HG03025 (cell line): Measurements from ENCODE around the gene ZNF142.

Experiments
- ATAC-seq: cut with Tn5 transposase; IDR thresholded peaks from one replicate; pipeline ENCODE4 v1.9.1; 2021; ENCODE audit warnings: mild to moderate bottlenecking, moderate library complexity; ENCODE audit not compliant: unreplicated experiment, low FRiP score

Gene ZNF142

GRCh38 chr2:218648088-218648786 is 11.2 kb downstream of the ZNF142 start:
- ATAC-seq = no peak

GRCh38 chr2:218645126-218645525 is 14.3 kb downstream of the ZNF142 start:
- no peak for ATAC-seq

GRCh38 chr2:218644721-218645120 is 14.7 kb downstream of the ZNF142 start:
- ATAC-seq = no peak

- no peak for ATAC-seq
These were observed 15.6 kb downstream of the ZNF142 start for GRCh38 chr2:218643751-218644310.

GRCh38 chr2:218642786-218643185 is 16.6 kb downstream of the ZNF142 start:
- ATAC-seq = no peak

- ATAC-seq = no peak
These were observed 17.2 kb downstream of the ZNF142 start for GRCh38 chr2:218642121-218642656.

DNA sequence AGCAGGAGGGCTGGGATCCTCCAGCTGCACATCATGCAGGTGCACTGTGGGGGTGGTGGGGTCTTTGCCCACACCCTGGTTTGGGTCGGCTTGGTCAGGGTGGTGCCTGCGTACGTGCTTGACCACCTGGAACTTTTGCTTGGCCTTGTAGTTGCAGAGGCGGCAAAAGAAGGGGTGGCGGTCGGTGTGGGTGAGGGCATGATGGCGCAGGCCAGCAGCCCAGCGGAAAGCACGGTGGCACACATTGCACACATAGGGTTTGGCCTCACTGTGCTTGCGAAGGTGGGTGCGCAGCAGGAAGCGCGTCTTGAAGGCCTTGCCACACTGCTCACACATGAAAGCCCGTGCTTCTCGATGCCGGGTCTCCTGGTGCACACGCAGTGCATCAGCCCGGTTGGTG is 21.1 kb downstream of the ZNF142 start:
- ATAC-seq = no peak

- ATAC-seq = no peak
These were observed 23.7 kb downstream of the ZNF142 start for GRCh38 chr2:218635719-218636118.

DNA sequence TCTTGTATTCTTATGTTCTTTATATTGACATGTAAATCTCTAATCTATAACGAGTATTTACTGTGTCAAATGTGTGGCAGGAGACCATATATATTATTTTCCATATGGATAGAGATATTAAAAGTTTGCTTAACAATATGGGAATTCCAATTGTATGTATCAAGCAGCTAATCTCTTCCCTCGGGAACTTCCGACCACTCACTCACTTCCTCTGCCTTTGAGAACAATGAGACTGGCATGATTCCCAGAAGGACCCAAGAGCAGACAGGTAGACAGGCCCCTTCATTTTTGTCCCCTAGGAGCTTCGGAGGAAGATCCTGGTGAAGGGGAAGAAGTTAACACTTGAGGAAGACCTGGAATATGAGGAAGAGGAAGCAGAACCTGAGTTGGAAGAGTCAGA is 27.6 kb downstream of the ZNF142 start:
- no peak for ATAC-seq

DNA sequence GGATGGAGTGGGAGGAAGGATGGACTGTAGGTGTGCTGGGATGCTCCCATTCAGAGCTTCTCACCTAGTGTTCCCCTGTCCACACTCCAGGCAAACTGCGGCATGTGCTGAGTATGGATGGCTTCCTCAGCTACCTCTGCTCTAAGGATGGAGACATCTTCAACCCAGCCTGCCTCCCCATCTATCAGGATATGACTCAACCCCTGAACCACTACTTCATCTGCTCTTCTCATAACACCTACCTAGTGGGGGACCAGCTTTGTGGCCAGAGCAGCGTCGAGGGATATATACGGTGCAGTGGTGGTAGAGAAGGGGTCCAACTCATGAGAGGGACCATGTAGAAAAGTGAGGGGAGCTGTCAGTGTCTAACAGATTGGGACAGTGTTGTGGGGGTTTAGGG is 31.5 kb downstream of the ZNF142 start:
- no peak for ATAC-seq

- ATAC-seq = no peak
These were observed 33.1 kb downstream of the ZNF142 start for GRCh38 chr2:218626369-218626768.

DNA sequence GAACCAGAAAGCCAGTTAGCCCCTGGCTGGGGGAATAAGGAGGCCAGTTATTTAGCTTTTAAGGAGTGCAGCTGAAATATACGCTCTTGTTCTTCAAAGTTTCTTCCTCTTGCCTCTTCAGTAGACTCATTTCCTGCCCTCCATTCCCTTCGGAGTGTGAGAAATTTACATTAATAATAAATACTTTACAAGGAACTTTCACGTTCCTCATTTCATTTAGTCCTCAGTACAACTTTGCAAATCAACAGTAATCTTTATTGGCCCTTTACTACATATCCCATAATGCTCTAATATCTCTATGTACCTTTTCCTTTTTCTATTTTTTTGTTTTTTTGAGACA is 36.1 kb downstream of the ZNF142 start:
- no peak for ATAC-seq

DNA sequence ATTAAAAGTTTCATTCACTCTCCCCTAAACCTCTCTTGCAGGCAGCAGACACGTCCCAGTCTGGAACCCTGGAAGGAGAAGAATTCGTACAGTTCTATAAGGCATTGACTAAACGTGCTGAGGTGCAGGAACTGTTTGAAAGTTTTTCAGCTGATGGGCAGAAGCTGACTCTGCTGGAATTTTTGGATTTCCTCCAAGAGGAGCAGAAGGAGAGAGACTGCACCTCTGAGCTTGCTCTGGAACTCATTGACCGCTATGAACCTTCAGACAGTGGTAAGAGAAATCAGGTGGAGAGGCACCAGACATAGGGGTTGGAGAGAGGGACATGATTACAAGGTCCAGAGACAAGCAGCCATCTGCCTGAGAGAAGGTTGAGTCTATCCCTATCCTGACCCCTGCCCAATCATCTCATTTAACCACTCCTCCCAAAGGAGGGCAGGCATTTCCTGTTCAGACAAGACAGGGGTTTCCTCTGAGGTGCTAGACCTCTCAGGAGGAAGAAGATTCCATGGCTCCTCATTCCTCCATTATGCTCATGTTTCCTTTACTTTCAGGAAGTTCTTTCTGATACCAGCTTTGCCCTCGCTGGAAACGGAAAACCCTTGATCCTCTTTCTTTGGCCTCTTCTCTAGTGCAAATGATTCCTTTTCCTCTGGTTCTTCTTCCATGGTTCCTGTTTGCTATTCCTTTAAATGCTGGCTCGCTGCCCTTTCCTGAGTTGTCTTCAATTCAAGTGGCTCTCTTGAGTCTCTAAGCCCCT is 36.6 kb downstream of the ZNF142 start:
- no peak for ATAC-seq

- ATAC-seq = no peak
These were observed 38.4 kb downstream of the ZNF142 start for GRCh38 chr2:218621007-218621406.

DNA sequence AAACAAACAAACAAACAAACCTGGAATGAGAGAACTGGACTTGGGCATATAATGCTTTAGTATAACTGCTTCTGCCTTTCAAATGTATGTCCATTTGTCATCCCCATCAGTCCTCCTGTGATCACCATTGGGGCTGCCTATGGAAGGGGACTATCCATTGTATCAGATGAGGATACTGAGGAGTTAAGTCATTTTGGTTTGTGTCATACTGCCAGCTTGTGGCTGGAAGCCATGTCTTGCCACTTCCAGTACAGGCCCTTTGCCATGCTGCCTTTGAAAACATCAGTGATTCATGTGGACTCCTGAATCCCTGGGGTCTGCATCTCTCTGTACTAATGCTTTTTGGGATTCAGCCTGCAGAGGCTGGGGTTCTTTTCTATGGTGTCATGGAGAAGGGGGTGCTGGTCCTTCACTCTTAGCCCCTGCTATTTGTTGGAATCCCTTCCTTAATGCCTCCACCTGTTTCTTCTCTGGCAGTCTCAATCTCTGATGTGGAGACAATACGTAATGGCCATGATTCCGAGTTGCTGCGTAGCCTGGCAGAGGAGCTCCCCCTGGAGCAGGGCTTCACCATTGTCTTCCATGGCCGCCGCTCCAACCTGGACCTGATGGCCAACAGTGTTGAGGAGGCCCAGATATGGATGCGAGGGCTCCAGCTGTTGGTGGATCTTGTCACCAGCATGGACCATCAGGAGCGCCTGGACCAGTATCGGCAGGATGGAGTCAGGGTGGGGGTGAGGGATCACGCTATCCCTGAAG is 41.1 kb downstream of the ZNF142 start:
- ATAC-seq = no peak

- no peak for ATAC-seq
These were observed 43.5 kb downstream of the ZNF142 start for GRCh38 chr2:218615868-218616315.

DNA sequence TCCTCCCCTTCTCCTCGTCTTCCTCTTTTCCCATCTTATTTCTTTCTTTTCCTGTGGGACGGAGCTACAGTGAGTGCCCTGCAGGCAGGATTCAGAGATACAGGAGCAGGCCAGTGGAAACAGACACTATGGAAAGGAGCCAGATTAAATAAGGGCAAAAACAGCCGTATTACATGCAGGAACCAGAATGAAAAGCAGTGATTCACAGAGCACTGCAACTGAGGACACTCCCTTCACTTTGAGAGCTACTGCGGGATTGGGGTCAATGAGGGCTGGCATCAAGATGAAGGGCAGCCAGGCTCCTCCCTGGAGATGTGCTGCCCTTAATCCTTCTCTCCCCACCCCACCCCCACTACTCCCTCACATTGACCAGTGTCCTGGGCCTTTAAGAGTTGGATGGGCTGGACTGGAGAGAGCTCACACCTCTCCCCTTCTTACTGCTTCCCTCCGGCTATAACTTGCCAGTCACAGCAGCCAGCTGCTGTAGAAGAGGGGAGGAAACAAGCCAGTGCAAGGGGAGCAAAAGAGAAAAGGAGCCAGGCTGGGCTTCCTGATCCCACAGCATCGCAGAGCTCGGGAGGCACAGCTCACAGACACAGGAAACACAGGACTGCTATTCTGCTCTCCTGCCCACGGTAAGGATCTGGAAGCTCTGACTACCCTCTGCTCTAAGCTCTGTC is 51.8 kb downstream of the ZNF142 start, which contains the start of gene PLCD4:
PLCD4 (plus strand) TSS at position 464 of the 680 bp plus-strand sequence. CDS start 7,841 bp downstream, outside the sequence.
- no peak for ATAC-seq

- no peak for ATAC-seq
These were observed 54.0 kb downstream of the ZNF142 start for GRCh38 chr2:218605432-218605831.
